Non-pigmented ciliary epithelial cell (primary cell): Measurements from ENCODE around the gene CD99.
"Not testable (repeated sequence)": the region's sequence is repeated elsewhere in the genome, so short reads cannot be mapped to it uniquely, and the experiment has no call there.

ENCODE experiments used
- DNase-seq: peaks from one replicate; pipeline ENCODE4 v3.0.0-alpha.2; 2010; ENCODE audit warnings: low read depth

The CD99 gene

DNA sequence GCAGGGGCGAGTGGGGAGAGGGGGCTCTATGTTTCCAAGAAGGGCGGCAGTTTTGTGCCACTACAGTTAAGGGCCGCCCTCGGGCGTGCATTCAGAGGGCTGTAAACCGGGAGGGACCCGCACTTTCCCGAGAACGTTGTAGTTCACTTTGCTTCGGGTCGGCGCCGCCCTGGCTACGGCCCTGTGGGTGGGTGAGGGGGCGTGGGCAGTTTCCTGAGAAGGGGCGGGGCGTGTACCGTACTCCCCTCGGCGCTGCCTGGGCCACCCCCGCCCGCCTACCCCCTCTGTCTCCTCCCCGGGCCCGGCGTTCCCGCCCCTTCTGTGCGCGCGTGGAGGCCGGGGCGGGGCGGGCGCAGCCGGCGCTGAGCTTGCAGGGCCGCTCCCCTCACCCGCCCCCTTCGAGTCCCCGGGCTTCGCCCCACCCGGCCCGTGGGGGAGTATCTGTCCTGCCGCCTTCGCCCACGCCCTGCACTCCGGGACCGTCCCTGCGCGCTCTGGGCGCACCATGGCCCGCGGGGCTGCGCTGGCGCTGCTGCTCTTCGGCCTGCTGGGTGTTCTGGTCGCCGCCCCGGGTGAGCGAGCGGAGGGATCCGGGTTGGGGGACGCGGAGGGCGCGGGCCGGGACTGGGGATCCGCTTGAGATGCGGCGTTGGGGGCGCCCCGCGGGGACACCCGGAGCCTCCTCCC, at the start of gene CD99:
Gene CD99 (plus strand): TSS at position 440 of the 687 bp plus-strand sequence. CDS start 66 bp downstream, at position 506.
- no peak for DNase-seq

DNA sequence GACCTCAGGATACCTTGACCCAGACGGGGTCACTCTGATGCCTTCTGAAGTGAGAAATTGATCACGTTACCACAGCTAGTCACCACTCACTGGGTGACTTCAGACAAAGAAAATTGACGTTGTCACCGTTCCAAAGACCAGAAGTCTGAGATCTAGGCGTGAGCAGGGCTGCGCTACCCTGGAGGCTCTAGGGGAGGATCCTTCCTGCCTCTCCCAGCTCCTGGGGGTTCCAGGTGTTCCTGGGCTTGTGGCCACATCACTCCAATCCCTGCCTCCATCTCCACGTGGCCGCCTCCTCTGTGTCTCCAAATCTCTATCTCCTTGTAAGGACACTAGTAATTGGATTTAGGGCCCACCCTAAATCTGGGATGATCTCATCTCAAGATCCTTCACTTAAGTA, 48.9 kb upstream of the CD99 start:
- DNase-seq, result no peak

- DNase-seq, result no peak
Observed at GRCh38 chrX:2642791-2643190, 48.3 kb upstream of the CD99 start.

DNA sequence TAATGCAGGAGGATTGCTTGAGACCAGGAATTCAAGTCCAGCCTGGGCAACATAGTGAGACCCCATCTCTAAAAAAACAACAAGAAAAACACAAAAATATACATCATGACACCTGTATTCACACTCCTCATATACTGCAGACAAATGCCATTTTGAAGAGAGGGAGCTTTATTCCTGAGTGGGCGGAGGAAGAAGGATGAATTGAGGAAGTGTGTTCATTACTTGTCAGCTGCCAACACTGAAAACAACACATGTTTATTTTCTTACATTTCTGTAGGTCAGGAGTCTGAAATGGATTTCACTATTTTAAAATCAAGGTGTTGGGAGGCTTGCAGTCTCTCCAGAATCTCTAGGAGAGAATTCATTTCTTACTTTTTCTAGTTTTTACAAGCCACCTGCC, 47.2 kb upstream of the CD99 start:
- no peak for DNase-seq

- no peak for DNase-seq
Observed at GRCh38 chrX:2645563-2645962, 45.5 kb upstream of the CD99 start.

DNA sequence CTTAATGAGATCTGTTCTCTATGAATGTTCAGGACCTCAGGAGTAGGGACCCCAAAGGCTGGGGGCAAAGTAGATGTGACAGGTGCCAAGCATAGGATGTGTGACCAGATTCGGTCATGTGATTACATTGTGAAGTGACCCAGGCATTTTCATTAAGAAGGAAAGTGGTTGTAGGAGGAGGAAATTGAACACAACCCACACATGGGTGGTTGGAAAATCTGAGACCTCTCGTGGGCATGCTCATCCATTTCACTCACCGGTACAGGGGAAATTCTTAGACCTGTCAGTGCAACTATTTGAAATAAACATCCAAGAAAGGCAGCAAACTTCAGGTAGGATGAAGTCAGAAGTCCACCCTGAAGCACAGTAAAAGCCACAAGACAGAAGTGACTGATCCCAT, 43.5 kb upstream of the CD99 start:
- no peak for DNase-seq

DNA sequence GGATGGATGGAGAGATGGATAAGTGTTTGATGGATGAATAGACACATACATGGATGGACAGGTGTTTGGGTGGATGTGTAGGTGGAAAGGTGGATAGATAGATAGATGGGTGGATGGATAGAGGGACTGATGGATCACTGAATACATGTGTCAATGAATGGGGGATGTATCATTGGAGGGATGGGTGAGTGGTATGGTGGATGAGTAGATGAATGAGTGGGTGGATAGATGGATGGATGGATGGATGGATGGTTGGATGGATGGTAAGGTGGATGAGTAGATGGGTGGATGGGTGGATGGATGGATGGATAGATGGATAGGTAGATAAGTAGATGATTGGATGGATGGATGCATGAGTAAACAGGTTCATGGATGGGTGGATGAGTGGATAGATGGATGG, 41.1 kb upstream of the CD99 start:
- no peak for DNase-seq

DNA sequence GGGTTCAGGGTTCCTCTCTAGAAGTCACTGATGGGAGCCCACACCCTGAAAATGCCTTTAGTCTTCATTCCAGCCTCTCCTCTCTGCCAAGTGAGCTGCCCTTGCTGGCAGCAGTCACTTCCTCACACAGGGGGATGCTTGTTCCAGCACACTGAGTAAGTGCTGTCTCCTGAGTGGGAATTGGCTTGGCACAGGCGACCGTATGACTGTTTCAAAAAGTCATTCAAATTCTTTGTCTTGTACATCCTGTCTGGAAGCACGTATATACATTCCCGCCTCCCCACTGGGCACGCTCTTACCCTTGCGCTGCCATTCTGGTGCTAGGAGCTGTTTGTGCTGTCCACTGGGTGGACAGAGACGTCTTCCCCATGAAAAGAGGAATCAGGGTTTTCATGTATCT, 40.2 kb upstream of the CD99 start:
- DNase-seq, result no peak

GRCh38 chrX:2652106-2652505, 39.0 kb upstream of the CD99 start:
- DNase-seq, result no peak

- no peak for DNase-seq
Observed at GRCh38 chrX:2654436-2655340, 36.4 kb upstream of the CD99 start.

- DNase-seq, result no peak
Observed at GRCh38 chrX:2656257-2656836, 34.7 kb upstream of the CD99 start.

DNA sequence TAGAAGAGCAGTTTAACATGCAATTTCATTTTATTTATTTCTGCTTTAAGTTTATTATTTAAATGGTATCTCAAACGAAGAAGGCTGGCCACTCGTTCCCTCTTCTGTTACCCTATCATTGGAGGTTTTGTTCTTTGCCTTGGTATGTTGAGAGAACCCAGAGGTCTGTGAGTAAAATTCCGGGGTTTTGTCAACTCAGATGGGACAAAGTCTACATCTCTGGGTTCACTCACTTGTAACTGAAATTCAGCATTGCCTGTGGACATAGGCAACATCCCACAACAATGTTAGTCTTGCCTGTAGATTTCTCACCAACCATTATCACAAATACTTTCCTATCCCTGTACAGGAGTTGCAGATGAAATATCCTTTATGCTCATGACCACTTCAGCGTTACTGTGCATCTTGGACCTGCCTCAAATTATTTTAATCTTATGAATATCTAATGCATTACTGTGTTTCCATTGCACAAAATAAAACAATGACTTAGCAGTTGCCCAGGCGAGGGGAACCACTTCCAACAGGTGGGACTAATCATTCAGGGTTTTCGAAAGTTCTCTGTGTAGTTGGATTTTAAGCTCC, 33.5 kb upstream of the CD99 start:
- DNase-seq, result no peak

DNA sequence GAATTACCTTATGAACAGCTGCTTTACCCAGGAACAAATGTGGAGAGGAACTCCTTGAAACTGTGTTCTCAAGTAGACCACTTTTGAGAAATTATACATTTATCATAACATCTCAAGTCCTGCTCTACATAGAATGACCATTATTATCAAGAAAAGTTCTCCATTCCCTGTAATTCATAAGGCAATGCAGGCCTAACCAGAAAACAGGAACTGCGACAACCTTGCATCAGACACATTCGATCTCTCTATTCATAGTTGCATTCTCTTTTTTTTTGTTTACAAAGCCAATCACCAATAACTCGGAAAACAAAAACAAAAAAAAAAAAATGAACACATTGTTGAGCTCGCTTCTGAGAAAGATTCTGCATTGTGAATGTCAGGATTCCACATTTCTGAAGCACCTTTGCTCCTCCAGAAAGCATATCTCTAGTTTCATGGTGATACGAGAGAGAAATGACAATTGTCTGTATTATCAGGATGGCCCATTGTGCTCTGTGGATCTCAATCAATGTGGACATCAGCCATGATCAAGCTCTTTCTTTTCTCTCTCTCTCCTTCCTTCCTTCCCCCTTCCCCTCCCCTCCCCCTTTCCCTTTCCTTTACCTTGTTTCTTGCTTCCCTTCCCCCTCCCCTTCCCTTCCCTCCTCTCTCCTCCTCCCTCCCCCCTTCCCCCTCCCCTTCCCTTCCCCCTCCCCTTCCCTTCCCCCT, 32.4 kb upstream of the CD99 start:
- no peak for DNase-seq

GRCh38 chrX:2662586-2662985, 28.5 kb upstream of the CD99 start:
- no peak for DNase-seq

GRCh38 chrX:2664502-2664901, 26.6 kb upstream of the CD99 start:
- DNase-seq, result no peak

DNA sequence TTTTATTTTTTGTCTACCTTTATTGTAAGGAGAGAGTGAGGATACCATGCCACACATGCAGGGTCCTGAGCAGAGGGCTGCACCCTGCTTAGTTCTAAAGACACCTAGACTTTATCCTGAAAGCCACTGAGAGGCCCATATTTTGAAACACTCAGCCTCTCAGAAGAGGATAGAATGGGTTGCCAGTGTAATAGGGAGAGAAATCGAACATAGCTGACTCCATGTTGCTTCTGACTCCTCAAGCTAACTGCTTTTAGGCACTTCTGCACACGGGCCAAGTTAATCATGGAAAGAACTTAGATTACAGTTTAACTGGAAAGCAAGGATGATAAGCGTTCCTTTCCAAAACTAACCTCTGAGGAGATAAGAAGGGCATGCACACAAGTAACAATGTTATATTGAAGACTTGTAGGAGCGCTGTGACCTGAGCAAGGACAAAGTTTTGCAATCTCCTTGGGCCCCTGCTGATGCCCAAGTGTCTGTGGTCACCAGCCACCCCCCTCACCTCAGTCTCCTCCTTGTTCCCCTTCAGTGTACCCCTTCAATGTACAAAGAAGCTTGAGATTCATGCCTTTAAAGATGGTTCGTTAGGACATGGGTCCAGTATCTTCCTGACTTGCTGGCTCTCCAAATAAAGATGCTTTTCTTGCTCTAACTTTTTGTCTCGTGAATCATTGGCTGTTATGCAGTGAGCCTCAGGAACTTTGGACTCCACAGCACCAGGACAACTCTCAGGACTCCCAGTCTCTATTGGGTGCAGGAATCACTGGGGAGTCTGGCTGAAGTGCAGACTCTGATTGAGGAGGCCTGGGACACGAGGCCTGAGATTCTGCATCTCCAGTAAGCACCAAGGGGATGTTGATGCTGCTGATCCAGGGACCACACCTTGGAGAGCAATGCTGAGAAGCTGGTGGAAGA, 25.4 kb upstream of the CD99 start:
- no peak for DNase-seq

DNA sequence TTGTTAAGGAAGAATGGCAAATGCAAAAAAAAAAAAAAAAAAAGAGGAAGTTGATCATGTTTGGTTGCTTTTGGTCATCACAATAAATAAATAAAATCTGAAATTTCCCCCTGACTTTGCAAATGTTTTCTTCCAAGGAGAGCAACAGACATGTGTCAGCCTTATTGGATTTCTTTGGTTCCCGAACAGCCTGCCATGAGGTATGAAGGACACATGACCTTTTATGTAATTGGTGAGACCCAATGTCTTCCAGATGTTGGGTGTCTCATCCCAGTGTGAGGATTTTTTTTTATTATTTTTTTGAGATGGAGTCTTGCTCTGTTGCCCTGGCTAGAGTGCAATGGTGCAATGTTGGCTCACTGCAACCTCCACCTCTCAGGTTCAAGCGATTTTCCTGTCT, 24.6 kb upstream of the CD99 start:
- no peak for DNase-seq

- DNase-seq, result no peak
Observed at GRCh38 chrX:2670978-2671377, 20.1 kb upstream of the CD99 start.

DNA sequence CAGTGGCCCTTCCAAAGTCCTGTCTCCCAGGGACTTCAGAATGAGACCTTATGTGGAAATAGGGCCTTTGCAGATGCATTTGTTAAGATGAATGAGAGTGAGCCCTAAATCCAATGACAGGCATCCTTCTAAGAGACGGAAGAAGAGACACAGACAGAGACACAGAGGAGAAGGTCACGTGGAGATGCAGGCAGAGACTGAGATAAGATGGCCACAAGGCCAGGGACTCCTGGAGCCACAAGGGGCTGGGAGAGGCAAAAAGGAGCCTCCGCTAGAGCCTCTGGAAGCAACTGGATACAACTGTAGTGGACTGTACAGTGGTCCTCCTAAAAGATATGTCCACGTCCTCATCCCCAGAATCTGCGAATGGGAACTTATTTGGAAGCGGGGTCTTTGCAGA, 19.0 kb upstream of the CD99 start:
- no peak for DNase-seq

DNA sequence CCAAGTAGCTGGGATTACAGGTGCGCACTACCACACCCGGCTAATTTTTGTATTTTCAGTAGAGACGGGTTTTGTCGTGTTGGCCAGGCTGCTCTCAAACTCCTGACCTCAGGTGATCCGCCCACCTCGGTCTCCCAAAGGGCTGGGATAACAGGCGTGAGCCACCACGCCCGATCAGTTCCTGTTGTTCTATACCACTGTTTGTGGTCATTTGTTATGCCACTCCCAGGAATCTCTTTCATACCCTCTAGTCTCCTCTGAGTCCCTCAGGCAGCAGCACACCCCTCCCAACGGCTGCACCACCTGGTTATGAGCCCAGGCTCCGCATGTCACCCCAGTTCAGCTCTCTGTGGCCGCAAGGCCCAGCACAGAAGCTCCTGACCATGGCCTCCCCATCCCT, 17.5 kb upstream of the CD99 start:
- no peak for DNase-seq

DNA sequence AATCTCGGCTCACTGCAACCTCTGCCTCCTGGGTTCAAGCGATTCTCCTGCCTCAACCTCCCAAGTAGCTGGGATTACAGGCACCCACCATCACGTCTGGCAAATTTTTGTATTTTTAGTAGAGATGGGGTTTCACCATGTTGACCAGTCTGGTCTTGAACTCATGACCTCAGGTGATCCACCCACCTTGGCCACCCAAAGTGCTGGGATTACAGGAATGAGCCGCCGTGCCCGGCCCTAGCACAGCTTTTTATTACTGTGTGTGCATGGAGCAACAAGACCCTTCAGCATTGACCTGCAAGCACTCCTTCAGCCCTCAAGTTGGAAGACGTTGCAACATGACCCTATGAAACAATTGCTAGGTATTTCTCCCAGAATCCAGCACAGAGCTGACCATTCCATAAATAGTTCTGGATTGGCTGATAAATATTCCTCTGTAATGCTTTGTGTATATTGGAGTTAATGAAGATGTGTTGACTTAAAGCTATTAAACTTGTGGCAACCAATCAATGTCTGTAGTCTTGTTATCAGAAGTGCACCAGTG, 15.4 kb upstream of the CD99 start:
- not testable (repeated sequence) for DNase-seq
